Measurements from ENCODE around the gene SLCO2A1.

DNA sequence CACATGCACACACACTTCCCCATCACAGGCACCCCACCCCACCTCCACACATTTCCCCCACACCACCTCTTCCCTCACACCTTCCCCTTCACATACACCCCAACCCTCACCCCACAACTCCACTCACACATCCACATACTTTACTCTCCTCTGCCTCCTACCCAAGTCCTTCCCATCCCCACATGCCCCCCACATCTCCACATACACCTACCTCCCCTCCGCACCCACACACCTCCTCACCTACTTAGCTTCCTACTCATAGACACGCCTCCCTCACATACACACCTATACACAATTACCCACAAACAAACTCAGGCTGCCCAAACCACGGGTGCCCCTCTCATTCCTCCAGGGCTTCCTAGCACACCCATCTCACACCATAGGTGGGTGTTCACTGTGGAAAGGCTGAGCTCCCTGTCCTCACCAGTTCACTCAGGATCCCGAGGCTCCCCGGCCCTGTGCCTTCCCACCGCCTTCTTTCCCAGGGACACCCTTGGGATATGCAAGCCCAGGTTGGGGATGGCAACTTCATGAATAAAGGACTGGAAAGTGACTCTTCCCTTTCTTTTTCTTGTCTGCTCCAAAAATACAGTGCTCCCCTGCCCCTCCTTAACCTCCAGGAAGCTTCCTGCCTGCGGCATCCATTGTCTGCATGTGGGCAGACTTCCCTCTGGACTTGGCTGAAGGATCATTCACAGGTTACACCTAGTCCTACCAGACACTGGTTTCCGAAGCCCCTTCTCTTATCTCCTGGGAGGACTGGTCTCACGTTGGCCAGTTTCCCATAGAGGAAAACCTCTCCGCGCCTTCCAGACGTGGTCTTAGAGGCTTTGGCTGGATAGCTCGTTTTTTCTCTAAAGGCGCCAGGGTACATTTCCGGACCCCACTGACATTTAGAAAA is 61.5 kb downstream of the SLCO2A1 start:
- TF ChIP-seq, protein P1, sequence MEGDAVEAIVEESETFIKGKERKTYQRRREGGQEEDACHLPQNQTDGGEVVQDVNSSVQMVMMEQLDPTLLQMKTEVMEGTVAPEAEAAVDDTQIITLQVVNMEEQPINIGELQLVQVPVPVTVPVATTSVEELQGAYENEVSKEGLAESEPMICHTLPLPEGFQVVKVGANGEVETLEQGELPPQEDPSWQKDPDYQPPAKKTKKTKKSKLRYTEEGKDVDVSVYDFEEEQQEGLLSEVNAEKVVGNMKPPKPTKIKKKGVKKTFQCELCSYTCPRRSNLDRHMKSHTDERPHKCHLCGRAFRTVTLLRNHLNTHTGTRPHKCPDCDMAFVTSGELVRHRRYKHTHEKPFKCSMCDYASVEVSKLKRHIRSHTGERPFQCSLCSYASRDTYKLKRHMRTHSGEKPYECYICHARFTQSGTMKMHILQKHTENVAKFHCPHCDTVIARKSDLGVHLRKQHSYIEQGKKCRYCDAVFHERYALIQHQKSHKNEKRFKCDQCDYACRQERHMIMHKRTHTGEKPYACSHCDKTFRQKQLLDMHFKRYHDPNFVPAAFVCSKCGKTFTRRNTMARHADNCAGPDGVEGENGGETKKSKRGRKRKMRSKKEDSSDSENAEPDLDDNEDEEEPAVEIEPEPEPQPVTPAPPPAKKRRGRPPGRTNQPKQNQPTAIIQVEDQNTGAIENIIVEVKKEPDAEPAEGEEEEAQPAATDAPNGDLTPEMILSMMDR (IDR thresholded peaks at IDR 0.05): no peak
- TF ChIP-seq EZH2 (IDR thresholded peaks at IDR 0.05) (no peak), EZH2phosphoT487 (IDR thresholded peaks at IDR 0.05) (no peak)

Data from neural progenitor cell (in vitro differentiated cells).